Activated CD4-positive, alpha-beta T cell treated with anti-CD3 and anti-CD28 coated beads, Interleukin-2, amount 50 U/mL, for 48 hours (primary cell): ENCODE data around the gene USB1.

Experiments
- DNase-seq, 2 experiments: peaks; one replicate each; pipeline ENCODE4 v3.0.0-alpha.2; 2020

The USB1 gene

GRCh38 chr16:58020628-58021521, 19.7 kb downstream of the USB1 start:
- DNase-seq: peak; percentile 66 to 73

GRCh38 chr16:58021661-58022551, 20.7 kb downstream of the USB1 start:
- DNase-seq: no peak

GRCh38 chr16:58022601-58023371, 21.6 kb downstream of the USB1 start:
- no peak for DNase-seq

- DNase-seq: peak; percentile 23 to 32
Observed at GRCh38 chr16:58024486-58025350, 23.5 kb downstream of the USB1 start.

GRCh38 chr16:58025351-58026138, 24.3 kb downstream of the USB1 start, which contains the start of gene MMP15:
Gene MMP15, plus strand, starts transcription at chr16:58025754. Its CDS starts 597 bp downstream, at chr16:58026351.
- peak; percentile 67 to 76 for DNase-seq

GRCh38 chr16:58026139-58026704, 25.0 kb downstream of the USB1 start:
- DNase-seq: peak; percentile 15 to 30

GRCh38 chr16:58026705-58027160, 25.5 kb downstream of the USB1 start:
- no peak for DNase-seq

GRCh38 chr16:58027161-58027915, 26.1 kb downstream of the USB1 start:
- DNase-seq: no peak

- DNase-seq: no peak
Observed at GRCh38 chr16:58027916-58028455, 26.8 kb downstream of the USB1 start.

GRCh38 chr16:58028541-58029070, 27.4 kb downstream of the USB1 start:
- DNase-seq: no peak

GRCh38 chr16:58029410-58029809, 28.2 kb downstream of the USB1 start:
- no peak for DNase-seq

GRCh38 chr16:58030136-58030840, 29.1 kb downstream of the USB1 start:
- DNase-seq: no peak

- no peak for DNase-seq
Observed at GRCh38 chr16:58031016-58031800, 30.0 kb downstream of the USB1 start.

- DNase-seq: no peak
Observed at GRCh38 chr16:58032710-58033293, 31.6 kb downstream of the USB1 start.

- no peak for DNase-seq
Observed at GRCh38 chr16:58034128-58034685, 33.0 kb downstream of the USB1 start.

GRCh38 chr16:58034774-58035173, 33.6 kb downstream of the USB1 start:
- DNase-seq: no peak
